ENCODE results near the gene MYH4.

MYH4 gene

DNA sequence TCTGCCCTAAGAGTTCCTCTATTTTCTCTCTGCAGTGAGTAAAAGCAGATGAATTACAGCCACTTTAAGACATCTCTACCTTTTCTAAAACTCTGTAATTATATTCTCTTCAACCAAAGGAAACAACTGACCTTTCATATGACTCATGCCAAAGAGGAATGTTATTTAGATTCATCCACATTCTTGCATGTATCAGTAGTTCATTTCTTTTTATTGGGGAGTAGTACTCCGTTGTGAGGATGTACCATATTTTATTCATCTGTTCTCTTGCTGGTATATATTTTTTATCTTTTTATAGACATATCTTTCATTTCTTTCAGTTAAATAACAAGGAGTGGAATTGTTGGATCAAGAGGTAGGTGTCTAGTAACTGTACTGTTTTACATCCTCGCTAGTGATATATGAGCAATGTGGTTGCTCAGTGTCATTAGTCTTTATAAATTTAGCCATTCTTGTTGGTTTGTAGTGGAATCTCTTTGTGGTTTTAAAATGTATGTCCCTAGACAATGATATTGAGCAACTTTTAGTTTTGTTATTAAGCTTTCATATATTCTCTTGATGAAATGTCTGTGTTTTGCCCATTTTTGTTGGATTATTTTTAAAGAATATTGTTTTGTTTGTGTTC, 39.8 kb downstream of the MYH4 start:
- TF ChIP-seq CTCF (IDR thresholded peaks at IDR 0.05; ENCODE audit: poor library complexity, severe bottlenecking), result no peak
- H3K36me3 ChIP-seq (ENCODE audit: low read depth), result no peaks in the 10 kb centered on the region
- H3K27ac ChIP-seq (ENCODE audit: poor library complexity, severe bottlenecking), result no peak overlapping the region
- DNase-seq (ENCODE audit: low spot score), result no peak
- no peaks in the 10 kb centered on the region for H3K9me3 ChIP-seq (ENCODE audit: severe bottlenecking)
- no peak for ATAC-seq (ENCODE audit: low read depth)
- no peak overlapping the region for H3K4me3 ChIP-seq (ENCODE audit: severe bottlenecking)
- H3K4me1 ChIP-seq (ENCODE audit: insufficient read depth, poor library complexity, severe bottlenecking), result no peaks in the 10 kb centered on the region
- H3K27me3 ChIP-seq (ENCODE audit: insufficient read depth, poor library complexity, severe bottlenecking), result peaks cover 22% of the 10 kb centered on the region

DNA sequence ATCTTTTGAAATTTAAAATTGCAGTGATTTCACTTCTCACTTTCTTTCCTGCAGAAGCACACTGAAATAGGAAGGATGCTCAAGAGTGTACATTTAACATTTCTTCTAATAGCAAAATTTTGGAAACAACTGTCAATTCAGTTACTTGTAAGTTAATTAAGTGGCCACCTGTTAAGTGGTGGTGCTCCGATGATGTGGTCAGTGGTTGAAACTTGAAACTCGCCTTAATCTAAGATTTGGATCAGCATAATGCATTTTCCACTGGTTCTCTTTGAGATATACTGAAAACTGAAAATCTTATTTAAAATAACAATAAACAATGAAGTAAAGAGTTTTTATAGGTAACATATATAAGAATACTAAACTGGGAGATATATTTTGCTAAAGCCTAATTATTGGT, 40.6 kb downstream of the MYH4 start:
- Histone ChIP-seq H3K9me3 (ENCODE audit: severe bottlenecking) (no peaks in the 10 kb centered on the region), H3K27me3 (ENCODE audit: insufficient read depth, poor library complexity, severe bottlenecking) (peaks cover 22% of the 10 kb centered on the region), H3K27ac (ENCODE audit: poor library complexity, severe bottlenecking) (no peak overlapping the region), H3K4me1 (ENCODE audit: insufficient read depth, poor library complexity, severe bottlenecking) (no peaks in the 10 kb centered on the region), H3K4me3 (ENCODE audit: severe bottlenecking) (no peak overlapping the region), H3K36me3 (ENCODE audit: low read depth) (no peaks in the 10 kb centered on the region)
- no peak for TF ChIP-seq CTCF (IDR thresholded peaks at IDR 0.05; ENCODE audit: poor library complexity, severe bottlenecking)
- DNase-seq (ENCODE audit: low spot score) (no peak), ATAC-seq (ENCODE audit: low read depth) (no peak)

DNA sequence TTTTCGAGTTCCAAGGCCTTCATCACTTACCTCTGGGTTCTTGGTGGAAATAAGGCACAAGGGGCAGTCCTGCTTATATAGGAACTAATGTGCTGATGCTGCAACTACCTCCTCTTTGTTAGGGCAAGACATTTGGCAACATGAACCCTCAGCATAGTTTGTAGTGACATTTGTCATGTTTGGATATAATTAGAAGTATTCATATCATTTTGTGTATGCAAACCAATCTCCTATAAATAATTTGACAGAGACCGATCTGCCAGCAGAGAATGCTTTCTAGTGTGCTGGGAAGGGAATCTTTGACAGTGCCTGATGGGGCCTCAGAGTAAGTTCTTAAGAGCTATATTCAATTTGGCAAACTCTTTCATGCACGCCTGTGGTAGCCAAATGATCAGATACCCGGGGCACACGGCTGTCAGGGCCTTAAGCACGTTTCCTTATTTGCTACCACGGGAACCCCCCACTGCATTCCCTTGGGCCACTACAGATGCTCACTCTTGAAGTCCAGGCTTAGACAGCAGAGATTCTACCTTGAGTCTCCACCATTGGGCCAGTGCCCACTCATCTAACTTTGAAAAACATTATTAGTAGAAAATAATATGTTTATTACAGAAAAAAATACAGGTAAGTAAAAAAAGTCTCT, 47.3 kb downstream of the MYH4 start, which contains the start of gene MYH8:
MYH8 (minus strand) TSS at position 51 of the 643 bp plus-strand sequence. CDS start 1,723 bp downstream, outside the sequence.
- DNase-seq (ENCODE audit: low spot score) (no peak), ATAC-seq (ENCODE audit: low read depth) (no peak)
- no peak within 1 kb of the TSS for H3K4me3 ChIP-seq (ENCODE audit: severe bottlenecking)
- no peaks in the 10 kb centered on the region for H3K4me1 ChIP-seq (ENCODE audit: insufficient read depth, poor library complexity, severe bottlenecking)
- no peak for TF ChIP-seq CTCF (IDR thresholded peaks at IDR 0.05; ENCODE audit: poor library complexity, severe bottlenecking)
- no peak within 1 kb of the TSS for H3K27ac ChIP-seq (ENCODE audit: poor library complexity, severe bottlenecking)
- no peaks in the 10 kb centered on the region for H3K36me3 ChIP-seq (ENCODE audit: low read depth)
- no peaks in the 10 kb centered on the region for H3K9me3 ChIP-seq (ENCODE audit: severe bottlenecking)
- H3K27me3 ChIP-seq (ENCODE audit: insufficient read depth, poor library complexity, severe bottlenecking), result peaks cover 23% of the 10 kb centered on the region

- no peak overlapping the region for H3K4me3 ChIP-seq (ENCODE audit: severe bottlenecking)
- ATAC-seq (ENCODE audit: low read depth) (no peak), DNase-seq (ENCODE audit: low spot score) (no peak)
- no peaks in the 10 kb centered on the region for H3K9me3 ChIP-seq (ENCODE audit: severe bottlenecking)
- no peak for TF ChIP-seq CTCF (IDR thresholded peaks at IDR 0.05; ENCODE audit: poor library complexity, severe bottlenecking)
- peaks cover 20% of the 10 kb centered on the region for H3K27me3 ChIP-seq (ENCODE audit: insufficient read depth, poor library complexity, severe bottlenecking)
- H3K36me3 ChIP-seq (ENCODE audit: low read depth), result no peaks in the 10 kb centered on the region
- no peak overlapping the region for H3K27ac ChIP-seq (ENCODE audit: poor library complexity, severe bottlenecking)
- no peaks in the 10 kb centered on the region for H3K4me1 ChIP-seq (ENCODE audit: insufficient read depth, poor library complexity, severe bottlenecking)
Measured at GRCh38 chr17:10421211-10421610, 48.1 kb downstream of the MYH4 start.

- ATAC-seq (ENCODE audit: low read depth), result no peak
- no peak for DNase-seq (ENCODE audit: low spot score)
- H3K4me1 ChIP-seq (ENCODE audit: insufficient read depth, poor library complexity, severe bottlenecking), result no peaks in the 10 kb centered on the region
Measured at GRCh38 chr17:10420811-10421210, 48.5 kb downstream of the MYH4 start.

More at GRCh38 chr17:10420811-10421210, 48.5 kb downstream of the MYH4 start:
- no peak for TF ChIP-seq CTCF (IDR thresholded peaks at IDR 0.05; ENCODE audit: poor library complexity, severe bottlenecking)
- Histone ChIP-seq H3K4me3 (ENCODE audit: severe bottlenecking) (no peak overlapping the region), H3K36me3 (ENCODE audit: low read depth) (no peaks in the 10 kb centered on the region), H3K9me3 (ENCODE audit: severe bottlenecking) (no peaks in the 10 kb centered on the region), H3K27me3 (ENCODE audit: insufficient read depth, poor library complexity, severe bottlenecking) (peaks cover 19% of the 10 kb centered on the region), H3K27ac (ENCODE audit: poor library complexity, severe bottlenecking) (no peak overlapping the region)
